Breast epithelium (tissue), 3 donors: Measurements from ENCODE around the gene SCARB2.

Experiments used
- CTCF ChIP-seq, 3 donors: fragments of 450-650 bp; IDR thresholded peaks; one replicate each; pipeline ENCODE4 v1.5.1; 2016 to 2017; ENCODE audit warnings: antibody characterized with exemption in 3 of 3, mild to moderate bottlenecking in 3 of 3, moderate library complexity in 3 of 3
- POLR2A ChIP-seq: fragments of 450-650 bp; IDR thresholded peaks from one replicate; pipeline ENCODE4 v1.6.1; 2016; ENCODE audit warnings: antibody characterized with exemption, mild to moderate bottlenecking, moderate library complexity
- POLR2AphosphoS5 ChIP-seq, 3 donors: sonication (generic); formaldehyde crosslinking; IDR thresholded peaks; one replicate each; pipeline ENCODE4 v1.6.1; 2017; ENCODE audit warnings: antibody characterized with exemption in 3 of 3

- TF ChIP-seq POLR2A (no peak), CTCF (IDR thresholded peaks at IDR 0.05) (no peak), POLR2AphosphoS5 (IDR thresholded peaks at IDR 0.05) (no peak)
Observed at GRCh38 chr4:76232681-76233080, 19.1 kb upstream of the SCARB2 start.
